ACHN (cell line): ENCODE measurements around the gene PCBP3.

ENCODE experiments used
- DNase-seq: peaks from one replicate; pipeline ENCODE4 v3.0.0-alpha.2; 2015
- in situ Hi-C: cut with HindIII; loops from 2 replicates; pipeline ENCODE4 v1.10.0; 2017; ENCODE audit warnings: low sequenced_read_pairs, low pct_ligation_motif_present, low pct_unique_long_range_greater_than_20kb

The PCBP3 gene

GRCh38 chr21:45737485-45738166 lies 94.1 kb downstream of the PCBP3 start:
- in situ Hi-C loops = no loop called here
- DNase-seq = no peak

GRCh38 chr21:45739218-45740087 lies 95.9 kb downstream of the PCBP3 start:
- in situ Hi-C loops = no loop called here
- no peak for DNase-seq

- in situ Hi-C loops = no loop called here
Observed at GRCh38 chr21:45740088-45740440, 96.5 kb downstream of the PCBP3 start.

GRCh38 chr21:45740491-45741357 lies 97.2 kb downstream of the PCBP3 start:
- in situ Hi-C loops = no loop called here
- DNase-seq = no peak

More at GRCh38 chr21:45740088-45740440, 96.5 kb downstream of the PCBP3 start:
- no peak for DNase-seq

- in situ Hi-C loops = no loop called here
Observed at GRCh38 chr21:45741691-45742090, 98.2 kb downstream of the PCBP3 start.

GRCh38 chr21:45742247-45742646 lies 98.7 kb downstream of the PCBP3 start:
- DNase-seq = no peak
- in situ Hi-C loops = no loop called here

More at GRCh38 chr21:45741691-45742090, 98.2 kb downstream of the PCBP3 start:
- DNase-seq = no peak

GRCh38 chr21:45745256-45745655 lies 101.7 kb downstream of the PCBP3 start:
- in situ Hi-C loops = no loop called here
- DNase-seq = no peak

GRCh38 chr21:45747233-45747766 lies 103.8 kb downstream of the PCBP3 start:
- in situ Hi-C loops = no loop called here
- no peak for DNase-seq

- in situ Hi-C loops = no loop called here
- peak; percentile 38 for DNase-seq
Observed at GRCh38 chr21:45747802-45748445, 104.4 kb downstream of the PCBP3 start.

GRCh38 chr21:45748593-45748992 lies 105.1 kb downstream of the PCBP3 start:
- in situ Hi-C loops = no loop called here
- DNase-seq = no peak

- in situ Hi-C loops = no loop called here
- no peak for DNase-seq
Observed at GRCh38 chr21:45749974-45750373, 106.4 kb downstream of the PCBP3 start.

- DNase-seq = no peak
- in situ Hi-C loops = no loop called here
Observed at GRCh38 chr21:45750936-45751335, 107.4 kb downstream of the PCBP3 start.

- no peak for DNase-seq
- in situ Hi-C loops = no loop called here
Observed at GRCh38 chr21:45753445-45753844, 109.9 kb downstream of the PCBP3 start.

- in situ Hi-C loops = no loop called here
- no peak for DNase-seq
Observed at GRCh38 chr21:45756029-45756428, 112.5 kb downstream of the PCBP3 start.

GRCh38 chr21:45756669-45757068 lies 113.1 kb downstream of the PCBP3 start:
- DNase-seq = no peak
- in situ Hi-C loops = no loop called here

- DNase-seq = no peak
- in situ Hi-C loops = no loop called here
Observed at GRCh38 chr21:45761704-45762103, 118.2 kb downstream of the PCBP3 start.

- in situ Hi-C loops = no loop called here
- no peak for DNase-seq
Observed at GRCh38 chr21:45763074-45763473, 119.5 kb downstream of the PCBP3 start.

- in situ Hi-C loops = no loop called here
Observed at GRCh38 chr21:45763506-45763905, 120.0 kb downstream of the PCBP3 start.

More at GRCh38 chr21:45763506-45763905, 120.0 kb downstream of the PCBP3 start:
- DNase-seq = no peak
